ENCODE measurements around the gene GSG1L.

GRCh38 chr16:27738596-27738995 is 324.9 kb downstream of the GSG1L start:
- TF ChIP-seq, protein P1, sequence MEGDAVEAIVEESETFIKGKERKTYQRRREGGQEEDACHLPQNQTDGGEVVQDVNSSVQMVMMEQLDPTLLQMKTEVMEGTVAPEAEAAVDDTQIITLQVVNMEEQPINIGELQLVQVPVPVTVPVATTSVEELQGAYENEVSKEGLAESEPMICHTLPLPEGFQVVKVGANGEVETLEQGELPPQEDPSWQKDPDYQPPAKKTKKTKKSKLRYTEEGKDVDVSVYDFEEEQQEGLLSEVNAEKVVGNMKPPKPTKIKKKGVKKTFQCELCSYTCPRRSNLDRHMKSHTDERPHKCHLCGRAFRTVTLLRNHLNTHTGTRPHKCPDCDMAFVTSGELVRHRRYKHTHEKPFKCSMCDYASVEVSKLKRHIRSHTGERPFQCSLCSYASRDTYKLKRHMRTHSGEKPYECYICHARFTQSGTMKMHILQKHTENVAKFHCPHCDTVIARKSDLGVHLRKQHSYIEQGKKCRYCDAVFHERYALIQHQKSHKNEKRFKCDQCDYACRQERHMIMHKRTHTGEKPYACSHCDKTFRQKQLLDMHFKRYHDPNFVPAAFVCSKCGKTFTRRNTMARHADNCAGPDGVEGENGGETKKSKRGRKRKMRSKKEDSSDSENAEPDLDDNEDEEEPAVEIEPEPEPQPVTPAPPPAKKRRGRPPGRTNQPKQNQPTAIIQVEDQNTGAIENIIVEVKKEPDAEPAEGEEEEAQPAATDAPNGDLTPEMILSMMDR (IDR thresholded peaks at IDR 0.05) = no peak
- no peak for TF ChIP-seq POLR2A (IDR thresholded peaks at IDR 0.05)
